ENCODE results near the gene UQCC5.
"Not testable (repeated sequence)": the region's sequence is repeated elsewhere in the genome, so short reads cannot be mapped to it uniquely, and the experiment has no call there.

UQCC5 gene

DNA sequence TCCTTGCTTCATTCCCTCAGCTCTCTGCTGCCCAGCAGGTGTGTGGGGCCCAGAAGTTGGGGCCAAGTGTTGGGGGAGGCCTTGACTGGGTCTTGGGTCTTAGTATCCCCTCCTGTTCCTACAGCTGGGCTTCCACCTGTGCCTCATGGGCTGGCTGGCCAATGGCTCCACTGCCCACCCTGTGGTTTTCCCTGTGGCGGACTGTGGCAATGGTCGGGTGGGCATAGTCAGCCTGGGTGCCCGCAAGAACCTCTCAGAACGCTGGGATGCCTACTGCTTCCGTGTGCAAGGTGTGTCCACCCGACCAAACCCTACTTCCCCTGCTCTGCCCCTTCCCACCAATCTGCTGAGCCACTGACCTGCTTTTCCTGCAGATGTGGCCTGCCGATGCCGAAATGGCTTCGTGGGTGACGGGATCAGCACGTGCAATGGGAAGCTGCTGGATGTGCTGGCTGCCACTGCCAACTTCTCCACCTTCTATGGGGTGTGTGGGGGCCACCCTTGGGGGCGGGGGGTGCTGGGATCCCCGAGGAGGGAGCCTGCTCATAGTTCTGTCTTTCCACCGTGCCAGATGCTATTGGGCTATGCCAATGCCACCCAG, 13.7 kb upstream of the UQCC5 start:
- DNase-seq (ENCODE audit: low read depth, low spot score), result no peak

DNA sequence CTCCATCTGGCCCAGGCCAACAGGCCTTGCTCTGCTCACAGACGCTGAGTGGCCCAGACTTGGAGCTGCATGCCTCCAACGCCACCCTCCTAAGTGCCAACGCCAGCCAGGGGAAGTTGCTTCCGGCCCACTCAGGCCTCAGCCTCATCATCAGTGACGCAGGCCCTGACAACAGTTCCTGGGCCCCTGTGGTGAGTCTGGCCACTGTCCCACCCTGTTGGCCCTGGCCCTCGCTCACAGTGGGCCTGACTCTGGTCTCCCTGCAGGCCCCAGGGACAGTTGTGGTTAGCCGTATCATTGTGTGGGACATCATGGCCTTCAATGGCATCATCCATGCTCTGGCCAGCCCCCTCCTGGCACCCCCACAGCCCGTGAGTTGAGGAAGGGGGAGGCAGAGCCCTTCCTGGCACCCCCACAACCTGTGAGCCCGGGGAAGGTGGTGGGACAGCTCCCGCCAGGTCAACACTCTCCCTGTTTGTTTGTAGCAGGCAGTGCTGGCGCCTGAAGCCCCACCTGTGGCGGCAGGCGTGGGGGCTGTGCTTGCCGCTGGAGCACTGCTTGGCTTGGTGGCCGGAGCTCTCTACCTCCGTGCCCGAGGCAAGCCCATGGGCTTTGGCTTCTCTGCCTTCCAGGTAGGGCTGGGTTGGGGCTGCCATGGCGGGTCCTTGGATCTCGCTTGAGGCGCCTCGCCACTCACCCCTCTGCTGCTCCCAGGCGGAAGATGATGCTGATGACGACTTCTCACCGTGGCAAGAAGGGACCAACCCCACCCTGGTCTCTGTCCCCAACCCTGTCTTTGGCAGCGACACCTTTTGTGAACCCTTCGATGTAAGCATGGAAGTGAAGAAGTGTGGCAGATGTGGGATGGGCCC, 12.8 kb upstream of the UQCC5 start:
- DNase-seq (ENCODE audit: low read depth, low spot score), result no peak

DNA sequence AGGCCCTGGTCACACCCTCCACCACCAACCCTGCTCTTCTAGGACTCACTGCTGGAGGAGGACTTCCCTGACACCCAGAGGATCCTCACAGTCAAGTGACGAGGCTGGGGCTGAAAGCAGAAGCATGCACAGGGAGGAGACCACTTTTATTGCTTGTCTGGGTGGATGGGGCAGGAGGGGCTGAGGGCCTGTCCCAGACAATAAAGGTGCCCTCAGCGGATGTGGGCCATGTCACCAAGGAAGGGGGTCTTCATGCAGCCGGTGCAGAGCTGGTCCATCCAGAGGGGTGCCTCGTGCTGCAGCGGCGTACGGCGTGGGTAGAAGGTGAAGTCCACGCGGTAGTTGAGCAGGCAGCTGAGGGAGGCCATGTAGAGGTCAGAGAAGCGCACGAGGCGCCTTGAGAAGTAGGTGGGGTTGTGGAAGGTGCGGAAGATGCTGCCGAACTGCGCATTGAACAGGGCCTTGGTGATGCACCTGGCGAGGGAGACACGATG, 12.1 kb upstream of the UQCC5 start:
- DNase-seq (ENCODE audit: low read depth, low spot score), result no peak

DNA sequence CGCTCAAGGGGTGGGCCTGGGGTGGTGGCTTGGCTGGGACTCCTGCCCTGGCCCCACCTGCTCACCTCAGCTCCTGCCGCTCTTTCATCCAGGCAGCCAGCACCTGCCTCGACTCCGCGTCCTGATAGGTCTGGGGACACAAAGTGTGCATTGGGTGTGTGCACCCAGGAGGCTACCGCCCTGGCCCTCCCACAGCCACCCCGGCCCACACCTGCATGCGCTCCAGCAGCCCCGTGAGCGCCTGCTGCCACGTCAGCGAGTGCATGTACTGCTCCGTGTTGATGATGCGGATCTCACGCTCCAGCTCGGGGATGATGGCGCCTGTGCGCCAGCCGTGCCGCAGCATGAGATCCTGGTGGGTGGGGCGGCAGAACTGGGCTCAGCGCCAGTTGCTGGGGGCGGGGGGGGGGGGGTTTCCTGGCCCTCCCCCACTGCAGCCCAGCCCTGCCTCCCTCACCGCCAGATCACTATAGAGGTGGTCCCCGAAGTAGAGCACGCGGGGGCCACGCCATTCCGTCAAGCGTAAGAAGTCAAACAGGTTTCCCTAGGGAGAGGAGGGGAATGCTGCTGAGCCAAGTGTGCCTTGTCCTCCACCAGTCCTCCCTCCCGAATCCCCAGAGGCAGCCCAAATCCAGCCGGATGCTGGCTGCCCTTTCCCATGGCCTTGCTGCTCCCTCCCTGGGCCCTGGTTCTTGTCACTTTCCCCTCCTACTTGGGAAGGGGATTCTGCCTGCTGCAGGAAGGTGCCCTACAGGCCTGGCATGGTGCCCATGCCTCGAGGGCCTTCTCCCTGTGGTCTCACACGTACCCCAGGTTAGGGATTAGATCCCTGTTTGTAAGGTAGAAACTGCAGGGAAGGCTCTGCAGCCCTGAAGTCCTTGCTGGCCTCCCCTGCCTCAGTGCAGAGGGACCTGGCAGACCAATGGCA, 11.4 kb upstream of the UQCC5 start:
- DNase-seq (ENCODE audit: low read depth, low spot score), result no peak

DNA sequence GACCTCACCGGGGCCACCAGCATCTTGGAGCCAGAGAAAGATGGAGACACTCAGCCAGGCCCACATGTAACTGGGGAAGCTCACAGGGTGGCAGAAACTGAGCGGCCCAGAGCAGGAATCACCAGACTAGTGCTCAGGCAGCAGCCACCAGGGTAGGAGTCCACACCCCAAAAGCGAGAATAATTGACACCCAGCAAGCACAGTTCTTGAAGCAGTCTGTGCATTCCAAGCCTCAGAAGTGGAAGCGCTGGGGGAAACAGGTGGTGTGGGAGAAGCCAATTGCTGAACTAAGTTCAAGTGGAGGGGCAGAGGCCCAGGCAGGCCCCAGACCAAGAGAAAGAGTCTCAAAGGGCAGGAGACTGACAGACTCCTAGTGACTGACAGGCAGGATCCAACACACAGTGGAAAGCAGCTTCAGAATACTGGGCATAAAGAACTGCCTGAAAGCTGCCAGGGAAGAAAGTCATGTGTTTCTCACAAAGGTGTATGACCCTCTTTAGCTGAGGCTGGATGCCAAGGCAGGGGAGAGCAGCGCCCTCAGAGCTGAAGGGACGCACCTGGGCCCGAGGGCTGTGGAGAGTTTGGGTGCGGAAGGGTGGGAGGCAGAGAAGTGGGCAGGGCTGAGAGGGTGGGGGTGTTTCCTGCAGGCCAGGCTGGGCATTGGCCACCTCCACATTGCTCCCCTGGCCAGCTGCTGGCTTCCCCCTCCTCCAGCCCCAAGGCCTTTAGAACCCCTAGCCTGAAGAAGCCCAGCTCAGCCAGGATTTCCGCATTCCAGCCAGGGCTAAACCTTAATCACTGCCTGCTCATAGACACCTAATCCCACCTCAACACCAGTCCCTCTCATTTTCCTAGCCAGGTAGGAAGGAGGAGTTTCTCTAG, 10.5 kb upstream of the UQCC5 start:
- no peak for DNase-seq (ENCODE audit: low read depth, low spot score)

DNA sequence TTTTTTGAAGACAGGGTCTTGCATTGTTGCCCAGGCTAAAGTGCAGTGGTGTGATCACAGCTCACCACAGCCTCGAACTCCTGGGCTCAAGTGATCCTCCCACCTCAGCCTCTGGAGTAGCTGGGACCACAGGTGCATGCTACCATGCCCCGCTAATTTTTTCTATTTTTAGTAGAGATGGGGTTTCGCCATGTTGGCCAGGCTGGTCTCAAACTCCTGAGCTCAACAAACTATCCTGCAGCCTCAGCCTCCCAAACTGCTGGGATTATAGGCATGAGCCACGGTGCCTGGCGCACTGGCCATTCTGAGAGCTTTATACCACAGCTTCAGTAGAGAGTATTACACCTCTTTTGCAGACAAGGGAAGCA, 9.8 kb upstream of the UQCC5 start:
- not testable (repeated sequence) for DNase-seq (ENCODE audit: low read depth, low spot score)

DNA sequence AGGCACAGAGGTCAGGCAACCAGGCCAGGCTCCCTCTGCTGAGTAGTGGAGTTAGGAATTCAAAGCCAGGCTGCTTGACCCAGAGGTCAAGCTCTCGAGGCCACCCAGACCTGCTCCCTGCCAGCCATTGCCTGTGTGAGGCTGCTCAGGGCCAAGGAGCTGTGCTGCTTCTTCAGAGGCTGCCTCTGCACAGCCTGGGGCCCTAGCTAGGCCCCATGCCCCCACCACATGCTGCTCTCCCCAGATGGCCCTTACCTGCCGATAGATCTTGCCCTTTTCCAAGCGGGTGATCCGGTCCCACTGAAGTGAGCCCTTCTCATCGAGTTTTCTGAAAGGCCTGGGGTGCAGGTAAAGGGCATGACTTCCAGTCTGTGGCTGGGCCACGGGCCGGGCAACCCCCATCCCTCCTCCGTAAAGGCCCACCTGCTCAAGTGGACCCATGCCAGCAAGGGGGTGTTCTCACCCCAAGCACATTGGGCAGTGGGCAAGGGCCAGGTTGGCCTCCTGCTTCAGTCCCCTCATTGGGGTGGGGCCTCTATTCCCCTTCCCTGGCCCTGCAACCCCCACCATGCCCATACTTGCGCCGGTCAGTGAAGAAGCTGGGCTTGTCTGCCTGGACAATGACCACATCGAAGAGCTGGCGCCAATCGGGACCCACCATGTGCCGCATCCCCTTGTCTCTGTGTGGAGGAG, 9.2 kb upstream of the UQCC5 start:
- DNase-seq (ENCODE audit: low read depth, low spot score), result no peak

DNA sequence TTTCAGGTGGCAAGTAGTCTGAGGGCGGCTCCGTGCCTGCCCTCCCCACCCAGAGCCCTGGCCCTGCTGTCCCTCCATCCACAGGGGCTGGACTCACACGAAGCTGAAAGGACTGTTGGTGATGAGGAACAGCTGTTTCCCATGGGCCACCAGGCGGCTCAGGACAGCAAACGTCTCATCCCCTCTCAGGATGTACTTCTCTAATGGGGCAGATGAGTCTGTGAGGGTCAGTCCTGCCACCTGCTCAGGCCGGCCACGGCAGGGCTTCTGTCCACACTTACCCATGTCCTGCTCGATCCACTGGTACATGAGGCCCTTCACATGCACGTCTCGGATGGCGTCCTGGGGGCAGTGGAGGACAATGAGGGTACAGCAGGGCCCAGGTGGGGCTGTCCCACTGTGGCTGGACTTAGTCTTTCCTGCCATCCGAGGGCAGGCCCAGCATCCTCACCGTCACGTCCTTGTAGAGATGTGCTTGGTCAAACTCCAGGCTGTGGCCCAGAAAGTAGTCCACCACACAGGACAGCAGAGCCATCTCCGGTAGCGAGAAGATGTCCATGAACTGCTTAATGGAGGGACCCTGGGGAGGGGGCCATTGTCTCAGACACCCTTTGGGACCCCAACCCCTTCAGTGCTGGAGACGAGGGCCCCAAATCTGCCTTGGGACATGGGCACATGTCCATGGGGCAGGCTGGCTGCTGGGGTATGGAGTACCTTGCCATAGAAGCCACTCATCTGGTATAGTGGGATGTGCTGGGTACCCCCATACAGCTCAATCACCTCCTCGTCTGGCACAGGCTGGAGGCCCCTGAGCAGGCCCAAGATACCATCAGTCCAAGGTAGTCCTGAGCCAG, 8.4 kb upstream of the UQCC5 start:
- DNase-seq (ENCODE audit: low read depth, low spot score), result no peak

DNA sequence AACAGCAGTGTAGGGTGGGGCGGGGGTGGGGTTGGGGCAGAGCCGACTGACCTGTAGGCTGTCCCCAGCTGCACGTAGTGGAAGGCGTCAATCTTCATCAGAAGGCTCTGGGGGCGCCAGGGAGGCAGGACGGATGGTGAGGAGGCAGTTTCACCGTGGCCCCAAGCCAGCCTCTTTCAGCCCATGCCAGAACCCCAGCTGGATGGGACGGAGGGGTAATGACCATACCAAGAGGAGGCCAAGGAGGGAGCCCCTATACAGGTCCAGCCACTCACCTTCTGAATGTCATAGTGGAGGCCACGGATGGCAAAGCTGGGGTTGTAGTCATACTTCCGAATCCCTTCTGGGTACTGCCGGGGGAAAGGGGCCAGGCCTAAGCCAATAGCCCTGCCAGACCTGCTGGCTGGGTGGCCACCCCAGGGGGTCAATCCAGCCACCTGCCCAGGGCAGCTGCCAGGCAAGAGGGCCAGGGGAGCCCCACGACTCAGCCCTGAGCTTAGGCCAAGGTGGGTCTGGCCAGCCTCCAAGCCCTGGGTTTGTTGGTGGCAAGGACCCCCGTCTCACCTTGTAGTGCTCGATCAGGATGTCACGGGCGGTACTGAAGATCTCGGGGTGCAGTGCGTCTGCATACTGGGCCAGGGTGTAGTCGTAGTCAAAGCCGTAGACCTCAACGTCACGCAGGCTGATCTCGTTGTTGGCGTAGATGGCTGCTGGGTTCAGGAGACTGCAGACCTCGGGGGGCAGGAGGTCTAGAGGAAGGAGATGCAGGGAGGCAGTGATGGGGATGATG, 7.6 kb upstream of the UQCC5 start:
- no peak for DNase-seq (ENCODE audit: low read depth, low spot score)

DNA sequence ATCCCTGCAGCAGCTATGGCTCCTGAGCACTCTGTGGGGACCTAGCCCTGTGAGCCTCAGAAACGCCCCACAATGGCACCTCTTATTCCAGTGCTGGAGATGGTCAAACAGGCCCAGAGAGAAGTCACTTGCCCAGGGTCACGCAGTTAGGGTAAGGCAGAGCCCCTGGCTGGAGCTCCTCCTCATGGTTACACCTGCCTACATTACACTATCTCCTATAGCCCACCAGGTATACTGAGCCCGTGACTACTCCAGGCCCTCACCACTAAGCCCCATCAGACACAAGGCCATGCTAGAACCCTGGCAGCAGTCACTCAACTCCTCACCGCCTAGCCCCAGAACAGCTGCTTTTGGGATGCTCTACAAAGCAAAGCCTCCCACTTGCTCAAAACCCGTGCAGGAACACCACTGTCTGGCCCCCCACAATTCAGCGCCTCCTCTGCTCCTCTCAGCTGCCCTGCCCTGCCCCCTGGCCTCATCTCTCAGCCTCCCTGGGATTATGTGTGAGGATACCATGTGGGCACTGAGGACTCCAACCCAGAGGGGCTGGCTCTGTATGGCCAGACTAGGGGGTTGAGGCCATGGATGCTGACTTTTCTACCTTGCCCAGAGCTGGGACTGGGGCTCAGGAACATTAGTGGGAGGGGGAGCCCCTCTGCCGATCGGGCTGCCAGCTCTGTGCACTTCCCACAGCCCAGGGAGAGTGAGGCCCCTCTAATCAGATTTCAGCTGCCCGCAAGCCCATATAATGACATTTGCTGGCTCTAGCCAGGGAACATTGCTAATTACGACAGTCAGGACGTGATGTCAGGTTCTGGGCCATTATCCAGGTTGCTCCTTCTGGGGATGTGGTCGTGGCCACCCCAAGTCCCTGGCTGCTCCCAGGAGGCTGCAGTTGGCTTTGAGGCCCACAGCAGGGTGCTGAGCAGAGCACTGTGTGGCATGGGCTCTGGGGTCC, 6.8 kb upstream of the UQCC5 start:
- no peak for DNase-seq (ENCODE audit: low read depth, low spot score)

DNA sequence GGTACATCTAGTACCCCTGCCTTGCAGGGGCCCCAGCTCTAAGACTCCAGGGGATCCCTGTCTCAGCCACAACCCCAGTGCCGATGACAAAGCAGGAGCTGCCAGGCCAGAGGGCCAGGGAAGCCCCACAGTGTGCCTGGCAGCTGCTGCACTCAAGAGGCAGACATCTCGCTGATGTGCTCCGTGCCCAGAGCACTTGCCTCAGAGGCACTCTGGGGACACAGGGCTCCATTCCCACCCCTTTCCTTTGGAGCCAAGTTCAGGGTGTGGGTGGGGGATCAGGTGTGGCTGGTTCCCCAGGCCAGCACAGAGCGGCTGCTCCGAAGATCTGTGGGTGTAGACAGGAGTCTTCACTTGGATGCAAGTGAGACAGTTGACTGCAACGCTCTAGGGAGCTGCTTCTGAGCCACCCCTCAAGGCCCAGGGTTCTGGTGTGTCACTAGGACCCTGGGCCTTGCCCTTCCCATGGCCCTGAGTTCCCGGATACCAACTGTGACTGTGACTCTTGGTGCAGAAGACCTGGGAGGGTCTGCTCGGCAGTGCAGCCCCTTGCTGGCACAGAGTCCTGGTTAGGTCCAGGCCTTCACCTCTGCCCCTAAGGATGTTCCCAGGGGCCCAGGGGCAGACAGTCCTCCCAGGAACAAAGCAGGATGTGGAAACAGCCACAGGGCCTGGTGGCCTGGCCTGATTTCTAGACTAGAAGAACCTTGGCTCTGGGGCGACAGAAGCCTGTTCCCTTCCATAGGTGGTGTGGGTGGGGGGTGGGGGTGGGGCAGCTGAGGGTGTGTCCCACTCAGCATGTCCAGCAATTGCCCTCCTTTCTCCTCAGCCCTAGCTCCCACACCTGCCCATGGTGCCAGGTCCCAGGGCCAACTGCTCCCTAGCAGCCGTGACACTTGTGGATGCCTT, 5.2 kb upstream of the UQCC5 start:
- no peak for DNase-seq (ENCODE audit: low read depth, low spot score)

DNA sequence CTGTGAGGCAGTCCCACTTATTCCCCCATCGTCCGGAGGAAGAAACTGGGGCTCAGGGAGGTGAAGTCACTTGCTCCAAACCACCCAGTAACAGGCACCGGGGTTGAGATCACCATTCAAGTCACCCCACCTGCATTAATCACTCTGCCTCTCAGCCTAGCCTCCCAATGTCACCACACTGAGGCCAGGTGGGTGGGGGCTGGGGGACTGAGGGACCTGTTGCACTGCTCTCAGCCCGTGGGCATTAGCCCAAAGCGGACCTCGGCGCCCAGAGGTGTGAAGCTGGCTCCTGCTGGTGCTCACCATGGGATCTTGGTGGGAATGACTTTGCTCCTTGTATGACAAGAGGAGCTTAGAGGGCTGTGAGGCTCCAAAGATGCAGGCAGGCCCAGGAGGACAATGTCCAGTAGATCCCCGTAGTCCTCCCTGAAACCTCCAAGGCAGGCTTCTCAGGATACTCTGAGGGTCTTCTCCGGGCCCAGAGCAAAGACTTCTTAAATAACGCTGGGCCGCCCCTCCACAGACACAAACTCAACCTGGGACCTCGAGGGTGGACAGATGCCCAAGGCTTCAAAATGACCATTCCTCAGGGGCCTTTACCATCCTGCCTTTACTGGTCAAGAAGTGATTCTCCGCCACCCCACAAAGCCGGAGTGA, 4.4 kb upstream of the UQCC5 start:
- no peak for DNase-seq (ENCODE audit: low read depth, low spot score)

DNA sequence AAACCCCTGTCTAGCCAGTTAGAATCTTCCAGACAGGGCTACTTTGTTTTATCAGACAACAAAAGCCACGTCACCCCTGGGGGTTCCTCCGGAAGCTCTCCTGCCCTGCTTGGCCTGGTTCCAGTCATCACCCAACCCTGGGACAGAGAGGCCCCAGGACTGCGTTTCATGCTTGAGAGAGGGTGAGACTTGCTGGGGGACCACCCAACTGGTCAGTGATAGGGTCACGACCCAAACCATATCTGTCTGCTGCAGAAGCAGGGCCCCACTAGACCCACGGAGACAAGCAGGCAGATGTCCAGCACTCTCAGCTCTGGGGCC, 3.9 kb upstream of the UQCC5 start:
- no peak for DNase-seq (ENCODE audit: low read depth, low spot score)

DNA sequence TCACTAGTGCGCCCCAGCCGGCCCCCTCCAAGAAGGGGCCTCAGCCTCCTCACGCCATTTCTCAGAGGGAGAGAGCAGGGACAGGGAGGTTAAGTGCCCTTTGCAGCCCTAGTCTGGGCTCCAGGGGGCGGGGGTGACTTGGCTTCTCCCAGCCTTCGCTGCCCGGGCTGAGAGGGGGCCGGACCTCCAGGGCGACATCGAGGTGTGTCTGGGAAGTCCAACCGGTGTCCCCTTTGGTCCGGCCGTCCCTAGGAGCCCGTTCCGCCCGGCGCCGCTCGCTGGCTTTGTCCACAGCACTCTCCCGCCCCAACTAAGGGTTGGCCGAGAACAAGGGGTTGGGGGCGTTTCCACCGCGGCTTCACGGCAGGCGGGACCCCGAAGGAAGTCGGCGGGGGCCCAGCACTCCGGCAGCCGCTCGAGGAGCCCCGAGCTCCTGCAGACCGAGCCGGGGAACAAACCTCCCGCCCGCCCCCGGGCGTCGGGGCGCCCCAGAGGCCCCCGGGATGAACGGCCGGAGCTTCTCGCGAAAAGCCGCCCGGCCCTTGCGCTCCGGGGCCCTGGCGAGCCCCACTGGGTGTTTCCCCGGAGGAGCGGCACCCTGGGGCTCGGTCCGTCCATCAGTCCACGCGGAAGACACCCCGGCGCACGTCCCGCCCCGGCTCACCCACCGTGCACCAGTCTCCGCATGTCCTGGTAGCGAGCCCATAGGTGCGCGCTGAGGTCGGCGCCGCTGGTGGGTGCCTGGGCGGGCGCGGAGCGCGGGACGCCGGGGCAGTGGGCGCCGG, 3.4 kb upstream of the UQCC5 start:
- DNase-seq (ENCODE audit: low read depth, low spot score), result no peak

DNA sequence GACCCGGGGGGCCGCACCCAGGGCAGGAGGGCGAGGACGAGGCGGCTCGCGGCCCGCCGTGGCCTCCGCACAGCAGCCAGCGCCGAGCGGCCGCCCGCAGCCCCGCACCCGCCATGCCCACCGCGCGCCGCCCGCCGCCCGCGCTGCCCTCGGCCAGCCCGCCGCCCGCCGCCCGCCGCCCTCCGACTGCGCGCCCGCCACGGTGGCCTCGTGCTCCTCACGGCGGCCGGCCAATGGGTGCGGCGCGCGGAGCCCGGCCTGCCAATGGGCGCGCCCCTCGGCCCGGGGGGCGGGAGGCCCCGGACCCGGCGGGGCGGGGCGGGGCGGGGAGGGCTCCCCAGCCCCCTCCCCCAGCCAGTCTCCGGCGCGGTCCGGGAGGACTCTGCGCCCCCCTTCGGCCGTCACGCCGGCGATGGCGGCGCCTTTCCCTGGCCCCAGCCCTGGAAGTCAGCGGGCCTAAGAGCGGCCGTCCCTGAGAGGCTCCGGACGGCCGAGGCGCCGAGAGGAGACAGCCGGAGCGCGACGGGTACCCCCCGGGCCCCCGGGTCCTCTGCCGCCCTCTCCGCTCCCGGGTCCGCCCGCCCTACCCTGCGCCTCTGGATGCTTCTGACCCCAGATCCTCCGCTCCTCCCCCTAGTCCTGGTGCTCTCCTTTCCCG, 2.7 kb upstream of the UQCC5 start, which contains the start of gene NT5DC2:
NT5DC2 (minus strand) TSS at position 235 of the 658 bp plus-strand sequence; CDS start at position 115, 120 bp downstream.
- DNase-seq (ENCODE audit: low read depth, low spot score), result no peak

Measured in brain pericyte (primary cell).